WTC11 (cell line): ENCODE data around the gene DCLRE1C. TPM values are rescaled to one million over a fixed set of nuclear protein-coding genes. Genes with fewer than 3 reads are reported as not detected.

Experiments used
- ATAC-seq: fragments of 200-7000 bp; cut with Tn5 transposase; 2 replicates; pipeline ENCODE4 v1.10.0; 2021; ENCODE audit warnings: mild to moderate bottlenecking, moderate library complexity
- CTCF ChIA-PET: fragments of 300-600 bp; sonication (Branson Sonifier 250); formaldehyde crosslinking; loops from one replicate; lab custom pipeline; 2021; ENCODE audit warnings: antibody characterized with exemption; lab: Charles Lee
- POLR2A ChIA-PET: fragments of 350-600 bp; sonication (Branson Sonifier 250); formaldehyde crosslinking; loops from one replicate; lab custom pipeline; 2021; ENCODE audit warnings: antibody characterized with exemption; lab: Charles Lee
- DNase-seq: peaks from one replicate; pipeline ENCODE4 v3.0.0; 2021; ENCODE audit warnings: low spot score
- H3K27ac Mint-ChIP-seq: 2 replicates; pipeline ENCODE4 v1.8.0; 2021; ENCODE audit warnings: mixed read lengths
- H3K27me3 Mint-ChIP-seq: 2 replicates; pipeline ENCODE4 v1.8.0; 2021; ENCODE audit warnings: low read depth, mild to moderate bottlenecking, moderate library complexity, mixed read lengths
- H3K36me3 Mint-ChIP-seq: 2 replicates; pipeline ENCODE4 v1.8.0; 2021; ENCODE audit warnings: mixed read lengths
- H3K4me1 Mint-ChIP-seq: 2 replicates; pipeline ENCODE4 v1.8.0; 2022; ENCODE audit warnings: mixed read lengths
- H3K4me3 Mint-ChIP-seq: 2 replicates; pipeline ENCODE4 v1.8.0; 2021; ENCODE audit warnings: mild to moderate bottlenecking, moderate library complexity, mixed read lengths
- H3K9me3 Mint-ChIP-seq: 2 replicates; pipeline ENCODE4 v1.8.0; 2021; ENCODE audit warnings: mixed read lengths
- E2F4 ChIP-seq: sonication (generic); formaldehyde crosslinking; IDR thresholded peaks from 2 replicates; pipeline ENCODE4 v1.8.1; 2022; ENCODE audit warnings: low read depth, mild to moderate bottlenecking, moderate library complexity, missing genetic modification reagents, borderline replicate concordance
- EMX1 ChIP-seq: fragments of 250-450 bp; sonication (Bioruptor Pico); IDR thresholded peaks from 2 replicates; pipeline ENCODE4 v1.8.0; 2021; ENCODE audit warnings: mild to moderate bottlenecking
- GABPB1 ChIP-seq: sonication (generic); formaldehyde crosslinking; IDR thresholded peaks from 2 replicates; pipeline ENCODE4 v1.8.1; 2023; ENCODE audit warnings: mild to moderate bottlenecking, missing genetic modification reagents
- JAZF1 ChIP-seq: fragments of 250-450 bp; sonication (Bioruptor Pico); IDR thresholded peaks from 2 replicates; pipeline ENCODE4 v1.9.0; 2021; ENCODE audit warnings: moderate library complexity, mild to moderate bottlenecking, inconsistent platforms
- PRDM15 ChIP-seq: sonication (generic); formaldehyde crosslinking; IDR thresholded peaks from 2 replicates; pipeline ENCODE4 v1.8.0; 2022; ENCODE audit warnings: missing genetic modification reagents
- RORB ChIP-seq: fragments of 250-450 bp; sonication (Bioruptor Pico); IDR thresholded peaks from 2 replicates; pipeline ENCODE4 v1.9.0; 2021; ENCODE audit warnings: mild to moderate bottlenecking
- TCF7 ChIP-seq: sonication (generic); formaldehyde crosslinking; IDR thresholded peaks from 2 replicates; pipeline ENCODE4 v1.8.0; 2022; ENCODE audit warnings: mild to moderate bottlenecking, low read depth, missing genetic modification reagents, moderate library complexity
- TEAD1 ChIP-seq: sonication (generic); formaldehyde crosslinking; IDR thresholded peaks from 2 replicates; pipeline ENCODE4 v1.8.0; 2022; ENCODE audit warnings: mild to moderate bottlenecking, missing genetic modification reagents
- TP53 ChIP-seq: sonication (generic); formaldehyde crosslinking; IDR thresholded peaks from 2 replicates; pipeline ENCODE4 v1.8.1; 2023; ENCODE audit warnings: mild to moderate bottlenecking, missing genetic modification reagents
- ZBTB21 ChIP-seq: sonication (generic); formaldehyde crosslinking; IDR thresholded peaks from 2 replicates; pipeline ENCODE4 v1.8.1; 2023; ENCODE audit warnings: mild to moderate bottlenecking, missing genetic modification reagents, borderline replicate concordance
- ZBTB43 ChIP-seq: sonication (generic); formaldehyde crosslinking; IDR thresholded peaks from 2 replicates; pipeline ENCODE4 v1.8.1; 2023; ENCODE audit warnings: mild to moderate bottlenecking, missing genetic modification reagents
- ZNF121 ChIP-seq: sonication (generic); formaldehyde crosslinking; IDR thresholded peaks from 2 replicates; pipeline ENCODE4 v1.8.0; 2023; ENCODE audit warnings: missing genetic modification reagents
- ZNF396 ChIP-seq: fragments of 250-450 bp; sonication (Bioruptor Pico); IDR thresholded peaks from 2 replicates; pipeline ENCODE4 v1.8.0; 2021; ENCODE audit warnings: mild to moderate bottlenecking, moderate library complexity, borderline replicate concordance
- ZNF423 ChIP-seq: fragments of 250-450 bp; sonication (Bioruptor Pico); IDR thresholded peaks from 2 replicates; pipeline ENCODE4 v2.1.2; 2022; ENCODE audit warnings: mild to moderate bottlenecking, moderate library complexity
- ZNF671 ChIP-seq: fragments of 250-450 bp; sonication (Bioruptor Pico); IDR thresholded peaks from 2 replicates; pipeline ENCODE4 v1.8.0; 2021; ENCODE audit warnings: mild to moderate bottlenecking
- total RNA-seq: library from RNA; stranded (reverse); gene quantifications from 3 replicates; pipeline ENCODE4 v1.2.3, GENCODE V29; 2021
- TF ChIP-seq, protein P1 (sequence below): fragments of 250-450 bp; sonication (Bioruptor Pico); IDR thresholded peaks from 2 replicates; pipeline ENCODE4 v1.9.0; 2021; ENCODE audit warnings: mild to moderate bottlenecking, borderline replicate concordance
- TF ChIP-seq, protein P2 (sequence below): sonication (generic); formaldehyde crosslinking; IDR thresholded peaks from 2 replicates; pipeline ENCODE4 v1.8.0; 2023; ENCODE audit warnings: mild to moderate bottlenecking, missing genetic modification reagents
- TF ChIP-seq, protein P3 (sequence below): sonication (generic); formaldehyde crosslinking; IDR thresholded peaks from 2 replicates; pipeline ENCODE4 v1.8.1; 2022; ENCODE audit warnings: mild to moderate bottlenecking, missing genetic modification reagents, moderate library complexity, borderline replicate concordance
- TF ChIP-seq, protein P4 (sequence below): fragments of 250-450 bp; sonication (Bioruptor Pico); IDR thresholded peaks from 2 replicates; pipeline ENCODE4 v1.9.0; 2021; ENCODE audit warnings: mild to moderate bottlenecking

The DCLRE1C gene
- total RNA-seq, 1 experiment from 2014 or later = 4.3 TPM

- TF ChIP-seq, protein P1, sequence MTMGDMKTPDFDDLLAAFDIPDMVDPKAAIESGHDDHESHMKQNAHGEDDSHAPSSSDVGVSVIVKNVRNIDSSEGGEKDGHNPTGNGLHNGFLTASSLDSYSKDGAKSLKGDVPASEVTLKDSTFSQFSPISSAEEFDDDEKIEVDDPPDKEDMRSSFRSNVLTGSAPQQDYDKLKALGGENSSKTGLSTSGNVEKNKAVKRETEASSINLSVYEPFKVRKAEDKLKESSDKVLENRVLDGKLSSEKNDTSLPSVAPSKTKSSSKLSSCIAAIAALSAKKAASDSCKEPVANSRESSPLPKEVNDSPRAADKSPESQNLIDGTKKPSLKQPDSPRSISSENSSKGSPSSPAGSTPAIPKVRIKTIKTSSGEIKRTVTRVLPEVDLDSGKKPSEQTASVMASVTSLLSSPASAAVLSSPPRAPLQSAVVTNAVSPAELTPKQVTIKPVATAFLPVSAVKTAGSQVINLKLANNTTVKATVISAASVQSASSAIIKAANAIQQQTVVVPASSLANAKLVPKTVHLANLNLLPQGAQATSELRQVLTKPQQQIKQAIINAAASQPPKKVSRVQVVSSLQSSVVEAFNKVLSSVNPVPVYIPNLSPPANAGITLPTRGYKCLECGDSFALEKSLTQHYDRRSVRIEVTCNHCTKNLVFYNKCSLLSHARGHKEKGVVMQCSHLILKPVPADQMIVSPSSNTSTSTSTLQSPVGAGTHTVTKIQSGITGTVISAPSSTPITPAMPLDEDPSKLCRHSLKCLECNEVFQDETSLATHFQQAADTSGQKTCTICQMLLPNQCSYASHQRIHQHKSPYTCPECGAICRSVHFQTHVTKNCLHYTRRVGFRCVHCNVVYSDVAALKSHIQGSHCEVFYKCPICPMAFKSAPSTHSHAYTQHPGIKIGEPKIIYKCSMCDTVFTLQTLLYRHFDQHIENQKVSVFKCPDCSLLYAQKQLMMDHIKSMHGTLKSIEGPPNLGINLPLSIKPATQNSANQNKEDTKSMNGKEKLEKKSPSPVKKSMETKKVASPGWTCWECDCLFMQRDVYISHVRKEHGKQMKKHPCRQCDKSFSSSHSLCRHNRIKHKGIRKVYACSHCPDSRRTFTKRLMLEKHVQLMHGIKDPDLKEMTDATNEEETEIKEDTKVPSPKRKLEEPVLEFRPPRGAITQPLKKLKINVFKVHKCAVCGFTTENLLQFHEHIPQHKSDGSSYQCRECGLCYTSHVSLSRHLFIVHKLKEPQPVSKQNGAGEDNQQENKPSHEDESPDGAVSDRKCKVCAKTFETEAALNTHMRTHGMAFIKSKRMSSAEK = no peak
- TF ChIP-seq ZBTB43 (CRISPR knock-in tag) = no peak
- TF ChIP-seq, protein P2, sequence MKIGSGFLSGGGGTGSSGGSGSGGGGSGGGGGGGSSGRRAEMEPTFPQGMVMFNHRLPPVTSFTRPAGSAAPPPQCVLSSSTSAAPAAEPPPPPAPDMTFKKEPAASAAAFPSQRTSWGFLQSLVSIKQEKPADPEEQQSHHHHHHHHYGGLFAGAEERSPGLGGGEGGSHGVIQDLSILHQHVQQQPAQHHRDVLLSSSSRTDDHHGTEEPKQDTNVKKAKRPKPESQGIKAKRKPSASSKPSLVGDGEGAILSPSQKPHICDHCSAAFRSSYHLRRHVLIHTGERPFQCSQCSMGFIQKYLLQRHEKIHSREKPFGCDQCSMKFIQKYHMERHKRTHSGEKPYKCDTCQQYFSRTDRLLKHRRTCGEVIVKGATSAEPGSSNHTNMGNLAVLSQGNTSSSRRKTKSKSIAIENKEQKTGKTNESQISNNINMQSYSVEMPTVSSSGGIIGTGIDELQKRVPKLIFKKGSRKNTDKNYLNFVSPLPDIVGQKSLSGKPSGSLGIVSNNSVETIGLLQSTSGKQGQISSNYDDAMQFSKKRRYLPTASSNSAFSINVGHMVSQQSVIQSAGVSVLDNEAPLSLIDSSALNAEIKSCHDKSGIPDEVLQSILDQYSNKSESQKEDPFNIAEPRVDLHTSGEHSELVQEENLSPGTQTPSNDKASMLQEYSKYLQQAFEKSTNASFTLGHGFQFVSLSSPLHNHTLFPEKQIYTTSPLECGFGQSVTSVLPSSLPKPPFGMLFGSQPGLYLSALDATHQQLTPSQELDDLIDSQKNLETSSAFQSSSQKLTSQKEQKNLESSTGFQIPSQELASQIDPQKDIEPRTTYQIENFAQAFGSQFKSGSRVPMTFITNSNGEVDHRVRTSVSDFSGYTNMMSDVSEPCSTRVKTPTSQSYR (CRISPR knock-in tag) = no peak
- TF ChIP-seq ZNF121 = no peak
- no peak for TF ChIP-seq ZBTB21
- TF ChIP-seq, protein P3, sequence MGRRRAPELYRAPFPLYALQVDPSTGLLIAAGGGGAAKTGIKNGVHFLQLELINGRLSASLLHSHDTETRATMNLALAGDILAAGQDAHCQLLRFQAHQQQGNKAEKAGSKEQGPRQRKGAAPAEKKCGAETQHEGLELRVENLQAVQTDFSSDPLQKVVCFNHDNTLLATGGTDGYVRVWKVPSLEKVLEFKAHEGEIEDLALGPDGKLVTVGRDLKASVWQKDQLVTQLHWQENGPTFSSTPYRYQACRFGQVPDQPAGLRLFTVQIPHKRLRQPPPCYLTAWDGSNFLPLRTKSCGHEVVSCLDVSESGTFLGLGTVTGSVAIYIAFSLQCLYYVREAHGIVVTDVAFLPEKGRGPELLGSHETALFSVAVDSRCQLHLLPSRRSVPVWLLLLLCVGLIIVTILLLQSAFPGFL (CRISPR knock-in tag) = no peak
Observed at GRCh38 chr10:14947268-14947667, 6.6 kb downstream of the DCLRE1C start (continued).

DNA sequence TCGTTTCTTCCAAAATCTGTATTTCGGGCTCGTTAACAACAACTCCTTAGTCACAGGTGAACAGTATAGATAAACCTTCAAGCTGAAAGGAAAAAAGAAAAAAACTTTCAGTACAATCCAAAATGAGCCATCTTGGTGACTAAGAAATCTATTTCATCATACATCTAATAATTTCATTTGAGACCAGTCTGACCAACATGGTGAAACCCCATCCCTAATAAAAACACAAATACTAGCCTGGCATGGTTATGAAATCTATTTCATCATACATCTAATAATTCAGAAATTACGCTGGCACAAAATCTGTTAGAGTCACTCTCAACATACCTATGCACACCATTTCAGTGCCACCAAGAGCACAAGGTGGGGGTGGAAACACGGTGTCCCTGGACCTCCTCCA is 8.8 kb downstream of the DCLRE1C start:
- no peaks in the 10 kb centered on the region for H3K4me1 Mint-ChIP-seq
- H3K36me3 Mint-ChIP-seq = peaks cover 21% of the 10 kb centered on the region
- no peaks in the 10 kb centered on the region for H3K9me3 Mint-ChIP-seq
- no peaks in the 10 kb centered on the region for H3K27me3 Mint-ChIP-seq
- H3K27ac Mint-ChIP-seq = no peak overlapping the region
- POLR2A ChIA-PET = no interaction called here
- no peak for DNase-seq
- H3K4me3 Mint-ChIP-seq = no peak overlapping the region
- no peak for ATAC-seq
- CTCF ChIA-PET = no interaction called here
- no peak for TF ChIP-seq EMX1
- no peak for TF ChIP-seq GABPB1 (CRISPR knock-in tag)
- no peak for TF ChIP-seq E2F4 (CRISPR knock-in tag)
- TF ChIP-seq TP53 (CRISPR knock-in tag) = no peak
- no peak for TF ChIP-seq ZNF671 (CRISPR knock-in tag)
- no peak for TF ChIP-seq TCF7
- no peak for TF ChIP-seq JAZF1 (CRISPR knock-in tag)
- TF ChIP-seq PRDM15 (CRISPR knock-in tag) = no peak
- TF ChIP-seq, protein P4, sequence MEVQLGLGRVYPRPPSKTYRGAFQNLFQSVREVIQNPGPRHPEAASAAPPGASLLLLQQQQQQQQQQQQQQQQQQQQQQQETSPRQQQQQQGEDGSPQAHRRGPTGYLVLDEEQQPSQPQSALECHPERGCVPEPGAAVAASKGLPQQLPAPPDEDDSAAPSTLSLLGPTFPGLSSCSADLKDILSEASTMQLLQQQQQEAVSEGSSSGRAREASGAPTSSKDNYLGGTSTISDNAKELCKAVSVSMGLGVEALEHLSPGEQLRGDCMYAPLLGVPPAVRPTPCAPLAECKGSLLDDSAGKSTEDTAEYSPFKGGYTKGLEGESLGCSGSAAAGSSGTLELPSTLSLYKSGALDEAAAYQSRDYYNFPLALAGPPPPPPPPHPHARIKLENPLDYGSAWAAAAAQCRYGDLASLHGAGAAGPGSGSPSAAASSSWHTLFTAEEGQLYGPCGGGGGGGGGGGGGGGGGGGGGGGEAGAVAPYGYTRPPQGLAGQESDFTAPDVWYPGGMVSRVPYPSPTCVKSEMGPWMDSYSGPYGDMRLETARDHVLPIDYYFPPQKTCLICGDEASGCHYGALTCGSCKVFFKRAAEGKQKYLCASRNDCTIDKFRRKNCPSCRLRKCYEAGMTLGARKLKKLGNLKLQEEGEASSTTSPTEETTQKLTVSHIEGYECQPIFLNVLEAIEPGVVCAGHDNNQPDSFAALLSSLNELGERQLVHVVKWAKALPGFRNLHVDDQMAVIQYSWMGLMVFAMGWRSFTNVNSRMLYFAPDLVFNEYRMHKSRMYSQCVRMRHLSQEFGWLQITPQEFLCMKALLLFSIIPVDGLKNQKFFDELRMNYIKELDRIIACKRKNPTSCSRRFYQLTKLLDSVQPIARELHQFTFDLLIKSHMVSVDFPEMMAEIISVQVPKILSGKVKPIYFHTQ (CRISPR knock-in tag) = no peak
- no peak for TF ChIP-seq TEAD1 (CRISPR knock-in tag)
- no peak for TF ChIP-seq ZNF396 (CRISPR knock-in tag)
- no peak for TF ChIP-seq RORB
- no peak for TF ChIP-seq ZNF423 (CRISPR knock-in tag)
